ENCODE data around the gene MAPK8IP1.

DNA sequence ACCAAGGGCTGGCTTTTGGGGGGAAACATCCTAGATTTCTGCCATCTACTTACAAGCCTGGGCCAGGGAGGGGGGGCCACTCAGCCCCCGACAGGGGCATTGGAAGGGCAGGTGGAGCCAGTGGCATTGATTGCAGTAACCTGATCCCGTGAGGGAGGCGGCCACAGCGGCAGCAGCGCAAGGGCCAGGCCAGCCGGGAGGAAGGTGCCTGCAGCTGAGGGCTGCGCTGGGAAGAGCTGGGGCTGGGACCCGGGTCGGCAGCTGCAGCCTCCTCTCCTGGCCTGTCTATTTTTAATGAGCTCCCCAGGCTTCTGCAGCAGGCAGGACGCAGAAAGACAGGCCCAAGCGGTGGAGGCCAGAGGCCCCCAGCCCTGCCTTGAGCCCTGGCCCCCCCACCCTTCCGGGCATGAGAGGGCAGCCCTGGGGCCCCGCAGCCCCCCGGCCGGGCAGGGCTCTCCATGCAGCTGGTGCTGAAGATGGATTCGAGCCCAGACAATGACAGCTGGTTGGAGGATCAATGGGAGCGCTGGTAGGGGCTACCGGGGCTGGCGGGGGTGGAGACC is 11.1 kb downstream of the MAPK8IP1 start:
- no peak for TF ChIP-seq EZH2 (IDR thresholded peaks at IDR 0.05; ENCODE audit: low read length)
- TF ChIP-seq, protein P1, sequence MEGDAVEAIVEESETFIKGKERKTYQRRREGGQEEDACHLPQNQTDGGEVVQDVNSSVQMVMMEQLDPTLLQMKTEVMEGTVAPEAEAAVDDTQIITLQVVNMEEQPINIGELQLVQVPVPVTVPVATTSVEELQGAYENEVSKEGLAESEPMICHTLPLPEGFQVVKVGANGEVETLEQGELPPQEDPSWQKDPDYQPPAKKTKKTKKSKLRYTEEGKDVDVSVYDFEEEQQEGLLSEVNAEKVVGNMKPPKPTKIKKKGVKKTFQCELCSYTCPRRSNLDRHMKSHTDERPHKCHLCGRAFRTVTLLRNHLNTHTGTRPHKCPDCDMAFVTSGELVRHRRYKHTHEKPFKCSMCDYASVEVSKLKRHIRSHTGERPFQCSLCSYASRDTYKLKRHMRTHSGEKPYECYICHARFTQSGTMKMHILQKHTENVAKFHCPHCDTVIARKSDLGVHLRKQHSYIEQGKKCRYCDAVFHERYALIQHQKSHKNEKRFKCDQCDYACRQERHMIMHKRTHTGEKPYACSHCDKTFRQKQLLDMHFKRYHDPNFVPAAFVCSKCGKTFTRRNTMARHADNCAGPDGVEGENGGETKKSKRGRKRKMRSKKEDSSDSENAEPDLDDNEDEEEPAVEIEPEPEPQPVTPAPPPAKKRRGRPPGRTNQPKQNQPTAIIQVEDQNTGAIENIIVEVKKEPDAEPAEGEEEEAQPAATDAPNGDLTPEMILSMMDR (optimal IDR thresholded peaks at IDR 0.05 in 1 of 3, IDR thresholded peaks at IDR 0.05 in 1 of 3, conservative IDR thresholded peaks at IDR 0.05 in 1 of 3; ENCODE audit: extremely low read depth in 1 of 3, insufficient read depth in 2 of 3, low read length in 3 of 3): no peak

All from keratinocyte (primary cell).